ENCODE results near the gene NME3.

DNA sequence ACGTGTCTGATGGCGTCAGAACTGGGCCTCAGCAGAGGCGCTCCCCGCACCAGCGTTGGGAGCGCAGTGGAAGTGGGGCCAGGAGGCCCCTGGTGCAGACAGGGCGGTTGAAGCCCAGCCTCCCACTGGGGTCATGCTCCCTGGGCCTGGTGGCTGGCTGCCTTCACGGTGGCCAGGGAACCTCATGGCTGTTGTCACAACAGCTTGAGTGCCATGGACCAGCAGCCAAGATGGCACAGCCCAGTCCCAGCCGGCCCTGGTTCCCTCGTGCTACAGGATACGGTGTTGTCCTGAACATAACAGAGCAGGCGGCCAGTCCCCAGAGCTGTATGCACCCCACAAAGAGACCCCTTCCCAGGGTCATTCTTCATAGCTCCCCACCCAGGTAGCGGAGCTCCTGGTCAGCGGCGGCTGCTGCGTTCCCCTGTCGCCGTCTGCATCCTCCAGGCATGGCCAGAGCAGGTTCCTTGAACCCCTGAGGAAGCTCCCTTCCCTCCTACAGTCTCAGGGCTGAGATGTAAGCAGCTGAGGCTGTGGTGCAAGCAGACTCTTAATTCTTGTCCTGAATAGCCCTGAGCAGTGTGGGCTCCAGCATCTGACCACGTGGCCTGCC lies 29.7 kb downstream of the NME3 start:
- TF ChIP-seq RAD21 (IDR thresholded peaks at IDR 0.05) (no peak), YY1 (IDR thresholded peaks at IDR 0.05) (no peak), GABPA (IDR thresholded peaks at IDR 0.05 in 1 of 2, conservative IDR thresholded peaks at IDR 0.05 in 1 of 2) (no peak), FOXA1 (IDR thresholded peaks at IDR 0.05) (no peak), SP1 (IDR thresholded peaks at IDR 0.05) (no peak), TAF1 (conservative IDR thresholded peaks at IDR 0.05) (no peak), JUND (IDR thresholded peaks at IDR 0.05) (no peak), HNF4A (conservative IDR thresholded peaks at IDR 0.05) (no peak), NR2F2 (IDR thresholded peaks at IDR 0.05) (no peak)
- TF ChIP-seq, protein P1, sequence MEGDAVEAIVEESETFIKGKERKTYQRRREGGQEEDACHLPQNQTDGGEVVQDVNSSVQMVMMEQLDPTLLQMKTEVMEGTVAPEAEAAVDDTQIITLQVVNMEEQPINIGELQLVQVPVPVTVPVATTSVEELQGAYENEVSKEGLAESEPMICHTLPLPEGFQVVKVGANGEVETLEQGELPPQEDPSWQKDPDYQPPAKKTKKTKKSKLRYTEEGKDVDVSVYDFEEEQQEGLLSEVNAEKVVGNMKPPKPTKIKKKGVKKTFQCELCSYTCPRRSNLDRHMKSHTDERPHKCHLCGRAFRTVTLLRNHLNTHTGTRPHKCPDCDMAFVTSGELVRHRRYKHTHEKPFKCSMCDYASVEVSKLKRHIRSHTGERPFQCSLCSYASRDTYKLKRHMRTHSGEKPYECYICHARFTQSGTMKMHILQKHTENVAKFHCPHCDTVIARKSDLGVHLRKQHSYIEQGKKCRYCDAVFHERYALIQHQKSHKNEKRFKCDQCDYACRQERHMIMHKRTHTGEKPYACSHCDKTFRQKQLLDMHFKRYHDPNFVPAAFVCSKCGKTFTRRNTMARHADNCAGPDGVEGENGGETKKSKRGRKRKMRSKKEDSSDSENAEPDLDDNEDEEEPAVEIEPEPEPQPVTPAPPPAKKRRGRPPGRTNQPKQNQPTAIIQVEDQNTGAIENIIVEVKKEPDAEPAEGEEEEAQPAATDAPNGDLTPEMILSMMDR (IDR thresholded peaks at IDR 0.05; ENCODE audit: low read depth, low read length, missing input control), result no peak
- TF ChIP-seq, protein P2, sequence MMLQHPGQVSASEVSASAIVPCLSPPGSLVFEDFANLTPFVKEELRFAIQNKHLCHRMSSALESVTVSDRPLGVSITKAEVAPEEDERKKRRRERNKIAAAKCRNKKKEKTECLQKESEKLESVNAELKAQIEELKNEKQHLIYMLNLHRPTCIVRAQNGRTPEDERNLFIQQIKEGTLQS (IDR thresholded peaks at IDR 0.05), result no peak
- TF ChIP-seq, protein P3, sequence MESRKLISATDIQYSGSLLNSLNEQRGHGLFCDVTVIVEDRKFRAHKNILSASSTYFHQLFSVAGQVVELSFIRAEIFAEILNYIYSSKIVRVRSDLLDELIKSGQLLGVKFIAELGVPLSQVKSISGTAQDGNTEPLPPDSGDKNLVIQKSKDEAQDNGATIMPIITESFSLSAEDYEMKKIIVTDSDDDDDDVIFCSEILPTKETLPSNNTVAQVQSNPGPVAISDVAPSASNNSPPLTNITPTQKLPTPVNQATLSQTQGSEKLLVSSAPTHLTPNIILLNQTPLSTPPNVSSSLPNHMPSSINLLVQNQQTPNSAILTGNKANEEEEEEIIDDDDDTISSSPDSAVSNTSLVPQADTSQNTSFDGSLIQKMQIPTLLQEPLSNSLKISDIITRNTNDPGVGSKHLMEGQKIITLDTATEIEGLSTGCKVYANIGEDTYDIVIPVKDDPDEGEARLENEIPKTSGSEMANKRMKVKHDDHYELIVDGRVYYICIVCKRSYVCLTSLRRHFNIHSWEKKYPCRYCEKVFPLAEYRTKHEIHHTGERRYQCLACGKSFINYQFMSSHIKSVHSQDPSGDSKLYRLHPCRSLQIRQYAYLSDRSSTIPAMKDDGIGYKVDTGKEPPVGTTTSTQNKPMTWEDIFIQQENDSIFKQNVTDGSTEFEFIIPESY (IDR thresholded peaks at IDR 0.05), result no peak
- TF ChIP-seq, protein P4, sequence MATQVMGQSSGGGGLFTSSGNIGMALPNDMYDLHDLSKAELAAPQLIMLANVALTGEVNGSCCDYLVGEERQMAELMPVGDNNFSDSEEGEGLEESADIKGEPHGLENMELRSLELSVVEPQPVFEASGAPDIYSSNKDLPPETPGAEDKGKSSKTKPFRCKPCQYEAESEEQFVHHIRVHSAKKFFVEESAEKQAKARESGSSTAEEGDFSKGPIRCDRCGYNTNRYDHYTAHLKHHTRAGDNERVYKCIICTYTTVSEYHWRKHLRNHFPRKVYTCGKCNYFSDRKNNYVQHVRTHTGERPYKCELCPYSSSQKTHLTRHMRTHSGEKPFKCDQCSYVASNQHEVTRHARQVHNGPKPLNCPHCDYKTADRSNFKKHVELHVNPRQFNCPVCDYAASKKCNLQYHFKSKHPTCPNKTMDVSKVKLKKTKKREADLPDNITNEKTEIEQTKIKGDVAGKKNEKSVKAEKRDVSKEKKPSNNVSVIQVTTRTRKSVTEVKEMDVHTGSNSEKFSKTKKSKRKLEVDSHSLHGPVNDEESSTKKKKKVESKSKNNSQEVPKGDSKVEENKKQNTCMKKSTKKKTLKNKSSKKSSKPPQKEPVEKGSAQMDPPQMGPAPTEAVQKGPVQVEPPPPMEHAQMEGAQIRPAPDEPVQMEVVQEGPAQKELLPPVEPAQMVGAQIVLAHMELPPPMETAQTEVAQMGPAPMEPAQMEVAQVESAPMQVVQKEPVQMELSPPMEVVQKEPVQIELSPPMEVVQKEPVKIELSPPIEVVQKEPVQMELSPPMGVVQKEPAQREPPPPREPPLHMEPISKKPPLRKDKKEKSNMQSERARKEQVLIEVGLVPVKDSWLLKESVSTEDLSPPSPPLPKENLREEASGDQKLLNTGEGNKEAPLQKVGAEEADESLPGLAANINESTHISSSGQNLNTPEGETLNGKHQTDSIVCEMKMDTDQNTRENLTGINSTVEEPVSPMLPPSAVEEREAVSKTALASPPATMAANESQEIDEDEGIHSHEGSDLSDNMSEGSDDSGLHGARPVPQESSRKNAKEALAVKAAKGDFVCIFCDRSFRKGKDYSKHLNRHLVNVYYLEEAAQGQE (IDR thresholded peaks at IDR 0.05), result no peak
- TF ChIP-seq, protein P5, sequence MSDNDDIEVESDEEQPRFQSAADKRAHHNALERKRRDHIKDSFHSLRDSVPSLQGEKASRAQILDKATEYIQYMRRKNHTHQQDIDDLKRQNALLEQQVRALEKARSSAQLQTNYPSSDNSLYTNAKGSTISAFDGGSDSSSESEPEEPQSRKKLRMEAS (IDR thresholded peaks at IDR 0.05), result no peak
